Cardiac atrium fibroblast (primary cell): Measurements from ENCODE around the gene NAB2. TPM values are rescaled to one million over a fixed set of nuclear protein-coding genes. Genes with fewer than 3 reads are reported as not detected.

Source experiments
- total RNA-seq: library from RNA; depleted of rRNA; stranded (reverse); fragments of >200 nt; gene quantifications from 2 replicates; pipeline ENCODE4 v1.2.3, GENCODE V29; 2015

NAB2 gene
- total RNA-seq, result 39.7 and 40.6 TPM in 2 replicates

GRCh38 chr12:57088354-57089270, at the start of gene NAB2:
Gene NAB2 (plus strand): TSS chr12:57089114. CDS start chr12:57089272, 158 bp downstream.

GRCh38 chr12:57049890-57050289, 39.0 kb upstream of the NAB2 start, which contains the start of gene MYO1A:
Gene MYO1A (minus strand): TSS chr12:57050129. CDS start chr12:57048323, 1,806 bp downstream.

GRCh38 chr12:57078519-57079404, 10.2 kb upstream of the NAB2 start, which contains the start of gene NEMP1:
Gene NEMP1 (minus strand): TSS chr12:57078791. CDS start chr12:57078745, 46 bp downstream.

GRCh38 chr12:57111031-57111734, 22.3 kb downstream of the NAB2 start, which contains the start of gene STAT6:
Gene STAT6 (minus strand): TSS chr12:57111362. CDS start chr12:57108278, 3,084 bp downstream.

GRCh38 chr12:57127726-57128518, 39.0 kb downstream of the NAB2 start, which contains the start of gene LRP1:
Gene LRP1 (plus strand): TSS chr12:57128483. CDS start chr12:57128965, 482 bp downstream.

Other genes with a start within 250 kb of the NAB2 start
- gene SDR9C7, start 154.7 kb upstream of the NAB2 start, total RNA-seq, result not detected in 2 replicates
- not detected in 2 replicates for gene RDH16, start 131.5 kb upstream of the NAB2 start, total RNA-seq
- gene ZBTB39, start 82.6 kb upstream of the NAB2 start, total RNA-seq, result 2.0 and 4.4 TPM in 2 replicates
- 0.32 TPM in 1 of 2 replicates, not detected in the other for gene TAC3, start 72.6 kb upstream of the NAB2 start, total RNA-seq
- not detected in 2 replicates for gene MYO1A, start 39.0 kb upstream of the NAB2 start, total RNA-seq
- 2.0 and 4.9 TPM in 2 replicates for gene NEMP1, start 10.3 kb upstream of the NAB2 start, total RNA-seq
- 100 and 101 TPM in 2 replicates for gene STAT6, start 22.2 kb downstream of the NAB2 start, total RNA-seq
- gene LRP1, start 39.4 kb downstream of the NAB2 start, total RNA-seq, result 236 and 285 TPM in 2 replicates
- not detected in 2 replicates for gene LRP1-AS, start 58.5 kb downstream of the NAB2 start, total RNA-seq
- gene NXPH4, start 127.7 kb downstream of the NAB2 start, total RNA-seq, result 13.7 and 23.3 TPM in 2 replicates
- 205 TPM in 2 replicates for gene SHMT2, start 140.6 kb downstream of the NAB2 start, total RNA-seq
- not detected in 2 replicates for gene STAC3, start 162.1 kb downstream of the NAB2 start, total RNA-seq